PFSK-1 (cell line): Measurements from ENCODE around the gene TEPSIN.

Source experiments
- POLR2AphosphoS5 ChIP-seq: IDR thresholded peaks from 2 replicates; pipeline ENCODE4 v1.6.1; 2012; ENCODE audit warnings: low read depth, mild to moderate bottlenecking, control low read depth, low read length, moderate library complexity
- TF ChIP-seq, protein P1 (sequence below), 2 experiments: IDR thresholded peaks; 2 replicates each; pipeline versions ENCODE4 v1.6.1 to v1.8.0; 2011 to 2012; ENCODE audit warnings: low read depth in 2 of 2, low read length in 2 of 2, control low read depth in 1 of 2, inconsistent platforms in 1 of 2, mild to moderate bottlenecking in 1 of 2, moderate library complexity in 1 of 2; ENCODE audit not compliant: insufficient read depth in 1 of 2

DNA sequence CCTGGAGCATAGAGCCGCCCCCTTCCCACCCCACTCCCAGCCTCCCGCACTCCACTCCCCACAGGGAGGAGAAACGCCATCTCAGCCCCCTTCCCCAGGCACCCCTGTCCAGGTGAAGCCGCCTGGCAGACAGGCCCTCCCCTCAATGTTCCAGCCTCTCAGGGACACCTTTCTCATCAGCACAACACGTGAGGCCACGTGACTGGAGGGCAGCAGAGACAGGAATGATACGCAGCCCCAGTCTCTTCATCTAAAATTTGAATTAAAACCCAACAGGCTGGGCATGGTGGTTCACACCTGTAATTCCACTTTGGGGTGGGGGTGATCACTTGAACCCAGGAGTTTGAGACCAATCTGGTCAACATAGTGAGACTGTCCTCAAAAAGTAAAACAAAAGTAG lies 52.7 kb downstream of the TEPSIN start:
- TF ChIP-seq, protein P1, sequence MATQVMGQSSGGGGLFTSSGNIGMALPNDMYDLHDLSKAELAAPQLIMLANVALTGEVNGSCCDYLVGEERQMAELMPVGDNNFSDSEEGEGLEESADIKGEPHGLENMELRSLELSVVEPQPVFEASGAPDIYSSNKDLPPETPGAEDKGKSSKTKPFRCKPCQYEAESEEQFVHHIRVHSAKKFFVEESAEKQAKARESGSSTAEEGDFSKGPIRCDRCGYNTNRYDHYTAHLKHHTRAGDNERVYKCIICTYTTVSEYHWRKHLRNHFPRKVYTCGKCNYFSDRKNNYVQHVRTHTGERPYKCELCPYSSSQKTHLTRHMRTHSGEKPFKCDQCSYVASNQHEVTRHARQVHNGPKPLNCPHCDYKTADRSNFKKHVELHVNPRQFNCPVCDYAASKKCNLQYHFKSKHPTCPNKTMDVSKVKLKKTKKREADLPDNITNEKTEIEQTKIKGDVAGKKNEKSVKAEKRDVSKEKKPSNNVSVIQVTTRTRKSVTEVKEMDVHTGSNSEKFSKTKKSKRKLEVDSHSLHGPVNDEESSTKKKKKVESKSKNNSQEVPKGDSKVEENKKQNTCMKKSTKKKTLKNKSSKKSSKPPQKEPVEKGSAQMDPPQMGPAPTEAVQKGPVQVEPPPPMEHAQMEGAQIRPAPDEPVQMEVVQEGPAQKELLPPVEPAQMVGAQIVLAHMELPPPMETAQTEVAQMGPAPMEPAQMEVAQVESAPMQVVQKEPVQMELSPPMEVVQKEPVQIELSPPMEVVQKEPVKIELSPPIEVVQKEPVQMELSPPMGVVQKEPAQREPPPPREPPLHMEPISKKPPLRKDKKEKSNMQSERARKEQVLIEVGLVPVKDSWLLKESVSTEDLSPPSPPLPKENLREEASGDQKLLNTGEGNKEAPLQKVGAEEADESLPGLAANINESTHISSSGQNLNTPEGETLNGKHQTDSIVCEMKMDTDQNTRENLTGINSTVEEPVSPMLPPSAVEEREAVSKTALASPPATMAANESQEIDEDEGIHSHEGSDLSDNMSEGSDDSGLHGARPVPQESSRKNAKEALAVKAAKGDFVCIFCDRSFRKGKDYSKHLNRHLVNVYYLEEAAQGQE (IDR thresholded peaks at IDR 0.05; ENCODE audit: insufficient read depth in 1 of 2, low read depth in 2 of 2, low read length in 2 of 2): no peak
- TF ChIP-seq POLR2AphosphoS5: no peak
